BJ (cell line): ENCODE data around the gene NUDT3. TPM values are rescaled to one million over a fixed set of nuclear protein-coding genes. Genes with fewer than 3 reads are reported as not detected.
"Not testable (repeated sequence)": the region's sequence is repeated elsewhere in the genome, so short reads cannot be mapped to it uniquely, and the experiment has no call there.

Experiments
- CTCF ChIA-PET: fragments of 350-600 bp; formaldehyde crosslinking; extraction: SDS; loops from one replicate; lab custom pipeline; 2021; ENCODE audit warnings: antibody characterized with exemption, inconsistent platforms; lab: Yijun Ruan, JAX
- POLR2A ChIA-PET: fragments of 300-600 bp; sonication (Branson Sonifier 250); formaldehyde crosslinking; extraction: SDS; loops from one replicate; lab custom pipeline; 2021; ENCODE audit warnings: antibody characterized with exemption; lab: Charles Lee
- DNase-seq: peaks from one replicate; pipeline ENCODE4 v3.0.0-alpha.2; 2011; ENCODE audit warnings: low read depth
- H3K27me3 ChIP-seq: 2 replicates; pipeline ENCODE4 v1.6.0; 2011; ENCODE audit warnings: low read length; ENCODE audit not compliant: control insufficient read depth, insufficient read depth
- H3K36me3 ChIP-seq: 2 replicates; pipeline ENCODE4 v1.5.1; 2011; ENCODE audit warnings: low read length; ENCODE audit not compliant: control insufficient read depth, insufficient read depth
- H3K4me3 ChIP-seq: 2 replicates; pipeline ENCODE4 v1.5.1; 2011; ENCODE audit warnings: low read depth, mild to moderate bottlenecking, control low read depth, low read length
- CTCF ChIP-seq: IDR thresholded peaks from 2 replicates; pipeline ENCODE4 v1.5.1; 2011; ENCODE audit warnings: low read depth, mild to moderate bottlenecking, control low read depth, inconsistent platforms, low read length, moderate library complexity; ENCODE audit not compliant: insufficient read depth
- polyA plus RNA-seq: library from polyadenylated mRNA; depleted of rRNA; stranded (reverse); fragments of >200 nt; gene quantifications from 2 replicates; pipeline ENCODE4 v1.2.3, GENCODE V29; 2011

NUDT3 gene
- polyA plus RNA-seq, 1 experiment, result 9.6 TPM

- no peak for DNase-seq
- no peak overlapping the region; the same call in 1 of the 2 replicates for H3K4me3 ChIP-seq
- no peaks in the 10 kb centered on the region; the same call in none of the 2 replicates for H3K36me3 ChIP-seq
- POLR2A ChIA-PET, result no interaction called here
- no peaks in the 10 kb centered on the region for H3K27me3 ChIP-seq
- no peak for TF ChIP-seq CTCF
- CTCF ChIA-PET, result interaction anchor here (0.7 to 2.8 kb wide), 11 partner anchors 14 to 362 kb away, joined by 3 to 22 read pairs (median 4); partner anchors contain the start of gene RPS10
Observed at GRCh38 chr6:34247481-34248197, 144.8 kb downstream of the NUDT3 start.

DNA sequence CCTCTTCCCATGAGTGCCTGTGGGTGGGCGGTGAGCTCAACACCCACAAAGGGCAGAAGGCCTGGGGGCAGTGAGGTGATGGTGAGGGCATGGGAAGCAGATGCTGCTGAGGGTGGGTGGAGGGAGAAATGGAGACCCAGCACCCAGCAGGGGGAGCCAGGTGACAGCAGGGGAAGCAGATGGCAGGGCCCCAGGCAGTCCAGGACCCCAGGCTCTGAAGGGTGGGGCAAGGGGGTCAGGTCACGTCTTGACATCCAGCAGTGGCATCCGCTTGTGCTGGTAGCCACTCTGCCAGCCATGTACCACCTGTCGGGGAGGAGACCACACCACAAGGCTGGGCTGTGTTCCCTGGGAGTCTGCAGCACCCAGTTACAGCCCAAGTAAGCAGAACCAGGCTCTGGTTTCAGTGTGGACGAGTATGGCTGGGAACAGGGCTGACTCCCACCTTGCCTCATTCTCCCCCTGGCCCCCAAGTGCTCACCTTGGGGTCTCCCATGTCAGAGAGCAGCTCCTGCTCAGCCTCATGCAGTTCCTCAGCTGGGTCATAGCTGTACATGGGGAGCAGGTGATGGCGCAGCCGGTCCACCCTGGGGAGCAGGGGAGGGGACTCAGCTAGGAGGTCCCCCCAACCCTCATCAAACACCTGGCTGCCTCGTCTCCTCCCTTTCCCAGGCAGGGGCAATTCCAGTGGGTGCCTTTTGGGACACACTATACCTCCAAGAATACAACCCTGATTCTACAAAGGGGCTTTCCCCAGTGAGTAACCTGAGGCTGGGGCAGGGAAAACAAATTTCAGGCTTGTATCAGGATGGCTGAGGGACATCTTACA lies 145.7 kb downstream of the NUDT3 start:
- POLR2A ChIA-PET, result no interaction called here
- Histone ChIP-seq H3K4me3 (no peak overlapping the region), H3K36me3 (peaks cover under 1% of the 10 kb centered on the region), H3K27me3 (no peaks in the 10 kb centered on the region)
- no peak for DNase-seq
- CTCF ChIA-PET, result interaction anchor here (1.0 to 2.8 kb wide), 2 partner anchors 10 to 50 kb away, joined by 4 to 11 read pairs; partner anchors contain the start of gene HMGA1
- peak; percentile 59 for TF ChIP-seq CTCF

DNA sequence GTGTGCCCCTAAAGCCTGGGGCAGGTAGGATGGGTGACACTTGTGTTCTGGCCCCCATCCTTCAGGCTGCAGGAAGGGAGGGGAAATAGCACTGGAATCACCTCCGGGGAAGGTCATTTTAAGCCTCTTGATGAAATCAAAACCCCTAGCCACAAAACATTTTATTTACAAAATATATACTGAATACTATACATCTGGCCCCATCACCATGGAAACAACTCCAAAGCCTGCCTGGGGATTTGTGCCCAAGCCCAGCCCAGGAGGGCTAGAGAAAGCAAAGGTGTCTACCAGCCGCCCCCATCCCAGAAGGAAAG lies 146.3 kb downstream of the NUDT3 start:
- peaks cover 5% of the 10 kb centered on the region for H3K36me3 ChIP-seq
- TF ChIP-seq CTCF, result no peak
- CTCF ChIA-PET, result interaction anchor here (1.0 to 2.8 kb wide), 2 partner anchors 9 to 50 kb away, joined by 4 to 11 read pairs; partner anchors contain the start of gene HMGA1
- DNase-seq, result no peak
- POLR2A ChIA-PET, result no interaction called here
- no peak overlapping the region for H3K4me3 ChIP-seq
- no peaks in the 10 kb centered on the region for H3K27me3 ChIP-seq

DNA sequence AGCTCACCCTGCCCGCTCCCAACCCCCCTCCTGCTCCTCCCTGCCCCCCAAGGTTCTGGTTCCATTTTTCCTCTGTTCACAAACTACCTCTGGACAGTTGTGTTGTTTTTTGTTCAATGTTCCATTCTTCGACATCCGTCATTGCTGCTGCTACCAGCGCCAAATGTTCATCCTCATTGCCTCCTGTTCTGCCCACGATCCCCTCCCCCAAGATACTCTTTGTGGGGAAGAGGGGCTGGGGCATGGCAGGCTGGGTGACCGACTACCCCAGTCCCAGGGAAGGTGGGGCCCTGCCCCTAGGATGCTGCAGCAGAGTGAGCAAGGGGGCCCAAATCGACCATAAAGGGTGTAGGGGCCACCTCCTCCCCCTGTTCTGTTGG lies 146.7 kb downstream of the NUDT3 start:
- CTCF ChIA-PET, result interaction anchor here (1.0 to 2.8 kb wide), 3 partner anchors 9 to 49 kb away, joined by 3 to 11 read pairs (median 4); partner anchors contain the start of gene HMGA1
- H3K4me3 ChIP-seq, POLR2A ChIA-PET, H3K36me3 ChIP-seq, DNase-seq, H3K27me3 ChIP-seq: not testable (repeated sequence)

DNA sequence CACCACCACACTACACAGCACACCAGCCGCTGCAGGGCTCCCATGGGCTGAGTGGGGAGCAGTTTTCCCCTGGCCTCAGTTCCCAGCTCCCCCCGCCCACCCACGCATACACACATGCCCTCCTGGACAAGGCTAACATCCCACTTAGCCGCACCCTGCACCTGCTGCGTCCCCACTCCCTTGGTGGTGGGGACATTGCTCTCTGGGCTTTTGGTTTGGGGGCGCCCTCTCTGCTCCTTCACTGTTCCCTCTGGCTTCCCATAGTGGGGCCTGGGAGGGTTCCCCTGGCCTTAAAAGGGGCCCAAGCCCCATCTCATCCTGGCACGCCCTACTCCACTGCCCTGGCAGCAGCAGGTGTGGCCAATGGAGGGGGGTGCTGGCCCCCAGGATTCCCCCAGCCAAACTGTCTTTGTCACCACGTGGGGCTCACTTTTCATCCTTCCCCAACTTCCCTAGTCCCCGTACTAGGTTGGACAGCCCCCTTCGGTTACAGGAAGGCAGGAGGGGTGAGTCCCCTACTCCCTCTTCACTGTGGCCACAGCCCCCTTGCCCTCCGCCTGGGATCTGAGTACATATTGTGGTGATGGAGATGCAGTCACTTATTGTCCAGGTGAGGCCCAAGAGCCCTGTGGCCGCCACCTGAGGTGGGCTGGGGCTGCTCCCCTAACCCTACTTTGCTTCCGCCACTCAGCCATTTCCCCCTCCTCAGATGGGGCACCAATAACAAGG lies 147.3 kb downstream of the NUDT3 start:
- not testable (repeated sequence) for H3K36me3 ChIP-seq

More for the DNA sequence above, 147.3 kb downstream of the NUDT3 start:
- CTCF ChIA-PET, result interaction anchor here (0.6 to 1.6 kb wide), 8 partner anchors 13 to 171 kb away, joined by 3 to 4 read pairs (median 3); no protein-coding TSS in a partner anchor
- DNase-seq, POLR2A ChIA-PET, H3K4me3 ChIP-seq, H3K27me3 ChIP-seq: not testable (repeated sequence)
